OCI-LY1 (cell line): Measurements from ENCODE around the gene MUC12.

ENCODE experiments used
- H2AFZ ChIP-seq: fragments of 200-600 bp; sonication (generic), shearing (Covaris generic); 2 replicates; pipeline ENCODE4 v1.6.0; 2014; ENCODE audit warnings: antibody characterized with exemption, mild to moderate bottlenecking, low read length
- H3F3A ChIP-seq: fragments of 200-600 bp; sonication (generic), shearing (Covaris generic); 2 replicates; pipeline ENCODE4 v1.6.0; 2014; ENCODE audit warnings: mild to moderate bottlenecking, antibody characterized with exemption, low read length, moderate library complexity; ENCODE audit not compliant: insufficient read depth
- H3K27ac ChIP-seq: fragments of 200-600 bp; sonication (generic); 2 replicates; pipeline ENCODE4 v1.5.1; 2014; ENCODE audit warnings: low read length, mixed run types, mild to moderate bottlenecking, low read depth; ENCODE audit not compliant: poor library complexity, severe bottlenecking
- H3K27me3 ChIP-seq: fragments of 200-600 bp; sonication (generic); 2 replicates; pipeline ENCODE4 v1.6.0; 2014; ENCODE audit warnings: antibody characterized with exemption, mild to moderate bottlenecking, low read length, moderate library complexity; ENCODE audit not compliant: insufficient read depth
- H3K36me3 ChIP-seq: fragments of 200-600 bp; sonication (generic); 2 replicates; pipeline ENCODE4 v1.6.1; 2014; ENCODE audit warnings: mild to moderate bottlenecking, antibody characterized with exemption, low read length, moderate library complexity, mixed read lengths; ENCODE audit not compliant: insufficient read depth
- H3K4me1 ChIP-seq: fragments of 200-600 bp; sonication (generic); 2 replicates; pipeline ENCODE4 v1.5.1; 2014; ENCODE audit warnings: mild to moderate bottlenecking, low read length, moderate library complexity; ENCODE audit not compliant: insufficient read depth, severe bottlenecking
- H3K4me2 ChIP-seq: fragments of 200-600 bp; sonication (generic), shearing (Covaris generic); 2 replicates; pipeline ENCODE4 v1.6.1; 2014; ENCODE audit warnings: low read length
- H3K4me3 ChIP-seq: fragments of 200-600 bp; sonication (generic); 2 replicates; pipeline ENCODE4 v1.5.1; 2014; ENCODE audit warnings: low read length, low read depth, mild to moderate bottlenecking, mixed read lengths; ENCODE audit not compliant: poor library complexity, severe bottlenecking
- H3K79me2 ChIP-seq: fragments of 200-600 bp; shearing (Covaris generic); 2 replicates; pipeline ENCODE4 v1.6.1; 2016; ENCODE audit warnings: mixed run types, low read length, mixed read lengths; ENCODE audit not compliant: insufficient read depth
- H3K9ac ChIP-seq: fragments of 200-600 bp; sonication (generic), shearing (Covaris generic); 2 replicates; pipeline ENCODE4 v1.6.1; 2014; ENCODE audit warnings: mild to moderate bottlenecking, low read length, mixed read lengths
- H3K9me2 ChIP-seq: fragments of 200-600 bp; sonication (generic), shearing (Covaris generic); 2 replicates; pipeline ENCODE4 v1.6.1; 2014; ENCODE audit warnings: low read depth, mild to moderate bottlenecking, low read length, mixed read lengths
- H3K9me3 ChIP-seq: fragments of 200-600 bp; shearing (Covaris generic); 2 replicates; pipeline ENCODE4 v1.6.1; 2014; ENCODE audit warnings: low read length, mixed read lengths
- H4K20me1 ChIP-seq: fragments of 200-600 bp; sonication (generic), shearing (Covaris generic); 2 replicates; pipeline ENCODE4 v1.6.0; 2016; ENCODE audit warnings: mild to moderate bottlenecking, low read length; ENCODE audit not compliant: insufficient read depth
- EZH2 ChIP-seq: fragments of 200-600 bp; sonication (generic), shearing (Covaris generic); IDR thresholded peaks from 2 replicates; pipeline ENCODE4 v1.8.0; 2017; ENCODE audit warnings: borderline replicate concordance, mixed run types, mild to moderate bottlenecking, antibody characterized with exemption, low read length, moderate library complexity, mixed read lengths
- TF ChIP-seq, protein P1 (sequence below): fragments of 200-600 bp; sonication (generic), shearing (Covaris generic); IDR thresholded peaks from 2 replicates; pipeline ENCODE4 v1.5.1; 2017; ENCODE audit warnings: mild to moderate bottlenecking, antibody characterized with exemption, low read length, moderate library complexity, mixed read lengths

Gene MUC12

DNA sequence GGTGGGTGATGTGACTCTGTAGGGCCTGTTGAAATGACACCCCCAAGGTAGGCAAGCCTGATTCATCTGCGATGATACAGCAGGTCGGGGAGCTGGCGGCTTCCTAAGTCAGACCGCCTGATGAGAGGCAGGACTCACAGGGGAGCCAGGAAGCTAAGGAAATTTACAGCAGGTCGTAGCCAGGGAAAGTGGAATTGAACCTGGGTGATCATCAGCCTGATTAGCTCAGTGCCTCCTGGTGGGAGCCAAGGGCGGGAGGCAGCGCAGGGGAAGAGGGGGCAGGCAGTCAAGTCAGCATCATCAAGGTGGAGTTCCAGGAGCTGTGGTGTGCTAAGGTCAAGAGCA lies 97.4 kb downstream of the MUC12 start:
- no peak for TF ChIP-seq EZH2
- TF ChIP-seq, protein P1, sequence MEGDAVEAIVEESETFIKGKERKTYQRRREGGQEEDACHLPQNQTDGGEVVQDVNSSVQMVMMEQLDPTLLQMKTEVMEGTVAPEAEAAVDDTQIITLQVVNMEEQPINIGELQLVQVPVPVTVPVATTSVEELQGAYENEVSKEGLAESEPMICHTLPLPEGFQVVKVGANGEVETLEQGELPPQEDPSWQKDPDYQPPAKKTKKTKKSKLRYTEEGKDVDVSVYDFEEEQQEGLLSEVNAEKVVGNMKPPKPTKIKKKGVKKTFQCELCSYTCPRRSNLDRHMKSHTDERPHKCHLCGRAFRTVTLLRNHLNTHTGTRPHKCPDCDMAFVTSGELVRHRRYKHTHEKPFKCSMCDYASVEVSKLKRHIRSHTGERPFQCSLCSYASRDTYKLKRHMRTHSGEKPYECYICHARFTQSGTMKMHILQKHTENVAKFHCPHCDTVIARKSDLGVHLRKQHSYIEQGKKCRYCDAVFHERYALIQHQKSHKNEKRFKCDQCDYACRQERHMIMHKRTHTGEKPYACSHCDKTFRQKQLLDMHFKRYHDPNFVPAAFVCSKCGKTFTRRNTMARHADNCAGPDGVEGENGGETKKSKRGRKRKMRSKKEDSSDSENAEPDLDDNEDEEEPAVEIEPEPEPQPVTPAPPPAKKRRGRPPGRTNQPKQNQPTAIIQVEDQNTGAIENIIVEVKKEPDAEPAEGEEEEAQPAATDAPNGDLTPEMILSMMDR, result no peak
- no peaks in the 10 kb centered on the region for H4K20me1 ChIP-seq
- no peak overlapping the region for H3K4me2 ChIP-seq
- no peak overlapping the region for H3K4me3 ChIP-seq
- H3K79me2 ChIP-seq, result no peaks in the 10 kb centered on the region
- H3K27ac ChIP-seq, result no peak overlapping the region
- H3F3A ChIP-seq, result no peaks in the 10 kb centered on the region
- no peaks in the 10 kb centered on the region for H3K36me3 ChIP-seq
- no peaks in the 10 kb centered on the region for H3K9me3 ChIP-seq
- peaks cover 4% of the 10 kb centered on the region; the same call in 1 of the 2 replicates for H3K27me3 ChIP-seq
- no peak overlapping the region for H2AFZ ChIP-seq
- H3K4me1 ChIP-seq, result no peaks in the 10 kb centered on the region
- no peak overlapping the region for H3K9ac ChIP-seq
- H3K9me2 ChIP-seq, result no peaks in the 10 kb centered on the region

DNA sequence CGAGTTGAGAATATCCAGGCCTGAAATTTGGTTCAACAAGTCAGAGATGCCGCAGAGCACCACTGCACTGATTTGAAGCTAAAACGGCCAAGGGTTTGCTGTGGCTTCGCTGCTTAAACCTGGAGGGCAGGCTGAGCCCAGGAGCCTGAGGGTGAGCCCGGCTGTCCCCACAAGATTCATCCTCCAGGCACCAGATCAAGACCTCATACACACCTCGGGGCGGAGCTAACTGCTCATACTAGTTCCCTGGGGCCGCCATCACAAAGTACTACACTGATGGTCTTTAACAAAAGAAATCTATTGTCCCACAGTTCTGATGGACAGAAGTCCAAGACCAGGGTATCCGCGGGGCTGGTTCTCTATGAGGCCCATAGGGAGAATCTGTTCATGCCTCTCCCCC lies 99.0 kb downstream of the MUC12 start:
- no peak overlapping the region for H2AFZ ChIP-seq
- no peaks in the 10 kb centered on the region for H3F3A ChIP-seq
- H3K27ac ChIP-seq, result no peak overlapping the region
- no peaks in the 10 kb centered on the region for H3K9me2 ChIP-seq
- H3K9me3 ChIP-seq, result no peaks in the 10 kb centered on the region
- H3K4me1 ChIP-seq, result no peaks in the 10 kb centered on the region
- H3K27me3 ChIP-seq, result peaks cover 4% of the 10 kb centered on the region; the same call in 1 of the 2 replicates
- no peak overlapping the region for H3K4me2 ChIP-seq
- no peaks in the 10 kb centered on the region for H3K36me3 ChIP-seq
- H4K20me1 ChIP-seq, result no peaks in the 10 kb centered on the region
- no peaks in the 10 kb centered on the region for H3K79me2 ChIP-seq
- TF ChIP-seq, protein P1, result no peak
- TF ChIP-seq EZH2, result no peak
- no peak overlapping the region for H3K9ac ChIP-seq
- no peak overlapping the region for H3K4me3 ChIP-seq
